Ishikawa (cell line): ENCODE measurements around the gene MYBPC1.

Experiments used
- CEBPB ChIP-seq: IDR thresholded peaks from 2 replicates; pipeline ENCODE4 v1.6.1; 2012
- CREB1 ChIP-seq: IDR thresholded peaks from 2 replicates; pipeline ENCODE4 v1.6.1; 2012; ENCODE audit warnings: low read depth
- EGR1 ChIP-seq: IDR thresholded peaks from 2 replicates; pipeline ENCODE4 v1.6.1; 2012
- EP300 ChIP-seq: IDR thresholded peaks from 2 replicates; pipeline ENCODE4 v1.6.1; 2012; ENCODE audit warnings: borderline replicate concordance
- FOXM1 ChIP-seq: IDR thresholded peaks from 2 replicates; pipeline ENCODE4 v1.6.1; 2012; ENCODE audit warnings: low read depth, borderline replicate concordance
- NFIC ChIP-seq: IDR thresholded peaks from 2 replicates; pipeline ENCODE4 v1.6.1; 2012
- RAD21 ChIP-seq: IDR thresholded peaks from 2 replicates; pipeline ENCODE4 v1.6.1; 2012; ENCODE audit warnings: low read depth
- TAF1 ChIP-seq: IDR thresholded peaks from 2 replicates; pipeline ENCODE4 v1.6.1; 2012; ENCODE audit warnings: low read depth, mild to moderate bottlenecking
- TCF12 ChIP-seq: IDR thresholded peaks from 2 replicates; pipeline ENCODE4 v1.6.1; 2012; ENCODE audit warnings: low read depth
- TEAD4 ChIP-seq: IDR thresholded peaks from 2 replicates; pipeline ENCODE4 v1.6.1; 2012
- YY1 ChIP-seq: IDR thresholded peaks from 2 replicates; pipeline ENCODE4 v1.6.1; 2012; ENCODE audit warnings: low read depth
- ZBTB7A ChIP-seq: IDR thresholded peaks from 2 replicates; pipeline ENCODE4 v1.6.1; 2012; ENCODE audit warnings: low read depth
- TF ChIP-seq, protein P1 (sequence below): IDR thresholded peaks from 2 replicates; pipeline ENCODE4 v1.6.1; 2012; ENCODE audit warnings: low read depth, mild to moderate bottlenecking
- TF ChIP-seq, protein P2 (sequence below): IDR thresholded peaks from 2 replicates; pipeline ENCODE4 v1.6.1; 2012
- TF ChIP-seq, protein P3 (sequence below): IDR thresholded peaks from 2 replicates; pipeline ENCODE4 v1.6.1; 2012

MYBPC1 gene

DNA sequence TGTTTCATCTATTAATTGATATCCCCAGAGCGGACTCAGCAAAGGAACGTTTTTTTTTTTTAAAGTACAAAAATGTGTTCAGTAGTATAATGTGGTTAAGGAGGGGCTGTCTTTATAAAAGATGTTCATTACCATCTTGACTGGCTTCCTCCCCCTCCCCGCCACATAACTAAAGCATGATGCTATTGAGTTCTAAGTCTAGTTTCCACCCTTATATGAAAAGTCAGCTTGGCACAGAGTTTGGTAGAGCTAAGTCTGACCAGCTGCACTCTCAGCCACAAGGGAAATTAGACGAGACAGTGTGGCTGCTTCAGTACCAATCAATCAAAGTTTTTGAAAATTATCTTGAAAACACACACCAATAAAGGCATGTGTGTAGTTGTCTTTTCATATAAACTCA lies 1.9 kb upstream of the MYBPC1 start:
- no peak for TF ChIP-seq YY1
- TF ChIP-seq TAF1 = no peak
- TF ChIP-seq, protein P1, sequence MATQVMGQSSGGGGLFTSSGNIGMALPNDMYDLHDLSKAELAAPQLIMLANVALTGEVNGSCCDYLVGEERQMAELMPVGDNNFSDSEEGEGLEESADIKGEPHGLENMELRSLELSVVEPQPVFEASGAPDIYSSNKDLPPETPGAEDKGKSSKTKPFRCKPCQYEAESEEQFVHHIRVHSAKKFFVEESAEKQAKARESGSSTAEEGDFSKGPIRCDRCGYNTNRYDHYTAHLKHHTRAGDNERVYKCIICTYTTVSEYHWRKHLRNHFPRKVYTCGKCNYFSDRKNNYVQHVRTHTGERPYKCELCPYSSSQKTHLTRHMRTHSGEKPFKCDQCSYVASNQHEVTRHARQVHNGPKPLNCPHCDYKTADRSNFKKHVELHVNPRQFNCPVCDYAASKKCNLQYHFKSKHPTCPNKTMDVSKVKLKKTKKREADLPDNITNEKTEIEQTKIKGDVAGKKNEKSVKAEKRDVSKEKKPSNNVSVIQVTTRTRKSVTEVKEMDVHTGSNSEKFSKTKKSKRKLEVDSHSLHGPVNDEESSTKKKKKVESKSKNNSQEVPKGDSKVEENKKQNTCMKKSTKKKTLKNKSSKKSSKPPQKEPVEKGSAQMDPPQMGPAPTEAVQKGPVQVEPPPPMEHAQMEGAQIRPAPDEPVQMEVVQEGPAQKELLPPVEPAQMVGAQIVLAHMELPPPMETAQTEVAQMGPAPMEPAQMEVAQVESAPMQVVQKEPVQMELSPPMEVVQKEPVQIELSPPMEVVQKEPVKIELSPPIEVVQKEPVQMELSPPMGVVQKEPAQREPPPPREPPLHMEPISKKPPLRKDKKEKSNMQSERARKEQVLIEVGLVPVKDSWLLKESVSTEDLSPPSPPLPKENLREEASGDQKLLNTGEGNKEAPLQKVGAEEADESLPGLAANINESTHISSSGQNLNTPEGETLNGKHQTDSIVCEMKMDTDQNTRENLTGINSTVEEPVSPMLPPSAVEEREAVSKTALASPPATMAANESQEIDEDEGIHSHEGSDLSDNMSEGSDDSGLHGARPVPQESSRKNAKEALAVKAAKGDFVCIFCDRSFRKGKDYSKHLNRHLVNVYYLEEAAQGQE = no peak
- TF ChIP-seq CEBPB = no peak

DNA sequence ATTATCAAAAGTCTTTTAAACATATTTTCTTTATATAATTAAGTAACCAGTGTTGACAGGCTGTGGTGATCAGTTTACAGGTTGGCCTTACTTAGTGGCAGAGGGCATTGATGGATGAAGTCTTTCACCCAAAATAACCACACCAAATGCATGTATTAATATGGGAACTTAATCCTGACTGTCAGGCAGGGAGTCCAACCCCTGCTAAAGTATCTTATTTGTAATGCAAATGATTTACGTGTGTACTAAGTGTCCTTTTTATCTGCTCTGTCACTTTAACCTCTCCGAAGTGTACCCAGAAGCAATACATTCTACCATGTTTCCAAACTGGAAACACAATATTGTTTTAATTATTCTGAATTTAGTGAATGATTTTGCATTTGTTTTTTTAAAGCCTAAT lies 1.4 kb downstream of the MYBPC1 start:
- TF ChIP-seq NFIC (no peak), TEAD4 (no peak), YY1 (no peak), EGR1 (no peak)

DNA sequence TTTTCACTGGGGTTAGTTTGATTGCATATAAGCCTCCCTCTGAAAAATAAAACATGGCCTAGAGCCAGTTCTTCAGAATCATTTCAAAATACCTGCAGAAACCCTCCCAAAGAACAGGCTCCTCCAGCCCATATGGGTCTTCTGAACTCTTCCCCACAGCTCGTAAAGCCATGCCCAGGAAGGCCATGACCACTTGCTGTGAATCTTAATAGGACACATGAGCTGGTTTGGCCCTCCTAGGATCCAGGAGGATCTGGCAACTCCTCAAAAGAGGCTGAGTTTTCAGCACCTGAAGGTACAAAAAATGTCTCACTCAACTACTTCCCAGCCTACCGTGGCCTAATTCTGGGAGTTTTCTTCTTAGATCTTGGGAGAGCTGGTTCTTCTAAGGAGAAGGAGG lies 2.4 kb downstream of the MYBPC1 start:
- TF ChIP-seq, protein P1 = no peak
- TF ChIP-seq TEAD4 (no peak), RAD21 (no peak), YY1 (no peak), CREB1 (no peak), TCF12 (no peak), TAF1 (no peak), CEBPB (no peak)

DNA sequence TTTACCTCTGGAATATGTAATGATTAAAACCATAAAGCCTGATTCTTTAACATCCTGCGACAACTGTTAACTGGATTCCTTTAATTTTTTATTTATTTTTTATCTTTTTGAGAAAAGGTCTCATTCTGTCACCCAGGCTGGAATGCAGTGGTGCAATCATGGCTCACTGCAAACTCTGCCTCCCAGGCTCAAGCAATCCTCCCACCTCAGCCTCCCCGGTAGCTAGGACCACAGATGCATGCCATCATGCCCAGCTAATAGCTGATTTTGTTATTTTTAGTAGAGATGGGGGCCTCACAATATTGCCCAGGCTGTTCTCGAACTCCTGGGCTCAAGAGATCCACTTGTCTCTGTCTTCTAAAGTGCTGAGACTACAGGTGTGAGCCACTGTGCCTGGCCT lies 3.7 kb downstream of the MYBPC1 start:
- no peak for TF ChIP-seq TEAD4
- no peak for TF ChIP-seq NFIC
- no peak for TF ChIP-seq FOXM1
- TF ChIP-seq CREB1 = no peak
- TF ChIP-seq, protein P2, sequence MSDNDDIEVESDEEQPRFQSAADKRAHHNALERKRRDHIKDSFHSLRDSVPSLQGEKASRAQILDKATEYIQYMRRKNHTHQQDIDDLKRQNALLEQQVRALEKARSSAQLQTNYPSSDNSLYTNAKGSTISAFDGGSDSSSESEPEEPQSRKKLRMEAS = no peak
- no peak for TF ChIP-seq TCF12
- TF ChIP-seq EGR1 = no peak
- TF ChIP-seq TAF1 = no peak
- no peak for TF ChIP-seq RAD21
- TF ChIP-seq, protein P1 = no peak
- TF ChIP-seq, protein P3, sequence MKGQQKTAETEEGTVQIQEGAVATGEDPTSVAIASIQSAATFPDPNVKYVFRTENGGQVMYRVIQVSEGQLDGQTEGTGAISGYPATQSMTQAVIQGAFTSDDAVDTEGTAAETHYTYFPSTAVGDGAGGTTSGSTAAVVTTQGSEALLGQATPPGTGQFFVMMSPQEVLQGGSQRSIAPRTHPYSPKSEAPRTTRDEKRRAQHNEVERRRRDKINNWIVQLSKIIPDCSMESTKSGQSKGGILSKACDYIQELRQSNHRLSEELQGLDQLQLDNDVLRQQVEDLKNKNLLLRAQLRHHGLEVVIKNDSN = no peak
- no peak for TF ChIP-seq YY1
- no peak for TF ChIP-seq ZBTB7A
- no peak for TF ChIP-seq EP300
- no peak for TF ChIP-seq CEBPB

DNA sequence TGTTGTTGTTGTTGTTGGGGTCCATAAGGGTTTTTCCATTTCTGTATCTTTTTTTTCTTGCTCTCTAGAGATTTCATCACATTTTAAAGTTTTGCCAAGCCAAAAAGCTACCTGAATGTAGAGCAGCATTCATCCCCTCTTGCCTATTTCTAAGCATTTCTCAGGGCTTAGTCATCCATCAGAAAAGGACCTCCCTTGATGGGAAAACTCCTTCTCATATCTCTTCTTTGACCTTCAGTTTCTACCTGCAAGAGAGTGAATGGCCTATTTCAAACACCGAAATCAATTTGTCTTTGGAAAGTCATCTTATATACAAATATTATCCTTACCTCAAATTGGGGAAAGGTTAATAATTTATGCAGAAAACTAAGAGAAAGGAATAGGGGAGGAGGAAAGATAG lies 4.5 kb downstream of the MYBPC1 start:
- TF ChIP-seq YY1 (no peak), CREB1 (no peak)

DNA sequence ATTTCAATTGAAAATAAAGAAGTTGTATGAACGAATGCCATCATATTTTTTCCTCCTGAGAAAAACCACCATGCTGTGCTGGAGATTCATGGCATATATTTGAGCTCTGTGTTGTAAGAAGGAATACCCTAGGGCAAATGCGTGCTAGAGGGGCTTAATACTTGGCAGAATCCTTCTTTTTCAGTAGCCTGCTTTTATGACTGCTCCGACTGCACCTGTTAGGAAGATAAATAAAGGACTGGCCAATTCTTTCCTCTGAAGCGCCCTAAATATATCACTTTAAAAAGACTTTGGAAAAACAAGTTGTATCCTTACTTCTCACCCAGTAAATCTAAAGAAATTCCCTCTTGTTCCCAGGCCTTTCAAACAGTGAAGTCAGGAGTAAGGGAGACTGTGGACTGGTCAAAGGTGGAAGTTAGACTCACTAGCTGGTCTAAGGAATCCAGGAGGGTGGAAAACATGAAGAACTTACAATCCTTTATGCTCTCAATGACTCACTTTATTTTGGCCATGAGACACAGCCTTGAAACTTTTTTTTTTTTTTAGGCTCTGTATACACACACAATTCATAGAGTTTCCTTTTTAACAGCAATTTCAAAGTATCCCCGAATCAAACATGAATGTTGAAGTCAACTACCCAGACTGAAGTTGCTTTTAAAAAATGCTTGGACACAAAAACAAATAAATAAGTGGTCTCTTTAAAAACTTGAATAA lies 5.2 kb downstream of the MYBPC1 start:
- no peak for TF ChIP-seq YY1
- TF ChIP-seq, protein P1 = no peak
- TF ChIP-seq EGR1 = no peak
- TF ChIP-seq TCF12 = no peak
- TF ChIP-seq, protein P2 = no peak
- no peak for TF ChIP-seq FOXM1
- TF ChIP-seq, protein P3 = no peak
- TF ChIP-seq CEBPB = no peak
- TF ChIP-seq CREB1 = no peak
- no peak for TF ChIP-seq TEAD4
- TF ChIP-seq RAD21 = no peak
- TF ChIP-seq NFIC = no peak
- no peak for TF ChIP-seq TAF1
- no peak for TF ChIP-seq EP300
- no peak for TF ChIP-seq ZBTB7A
